Tibial artery (tissue), 4 donors: ENCODE data around the gene TTC31.
A peak's percentile ranks its signal among the peaks of the same experiment; 100 is the strongest.

Experiments
- DNase-seq, 2 donors: peaks; one replicate each; pipeline ENCODE4 v3.0.0-alpha.2; 2019
- H3K27ac ChIP-seq, 2 donors: fragments of 200-600 bp; sonication (generic) in 1 of 2; 1 replicate in 1 of 2; 2 replicates in 1 of 2; pipeline ENCODE4 v1.5.1; 2018 to 2019; ENCODE audit warnings: mild to moderate bottlenecking in 1 of 2
- H3K27me3 ChIP-seq, 2 donors: fragments of 200-600 bp; sonication (generic) in 1 of 2; one replicate each; pipeline versions ENCODE4 v1.5.1 to v1.6.0; 2016 to 2019
- H3K36me3 ChIP-seq, 3 donors: fragments of 200-600 bp; sonication (generic) in 2 of 3; one replicate each; pipeline ENCODE4 v1.5.1; 2016 to 2019; ENCODE audit warnings: mild to moderate bottlenecking in 2 of 3
- H3K4me1 ChIP-seq, 4 donors: fragments of 200-600 bp; sonication (generic) in 2 of 4; 1 replicate in 3 of 4; 2 replicates in 1 of 4; pipeline ENCODE4 v1.5.1; 2016 to 2019
- H3K4me3 ChIP-seq, 2 donors: fragments of 200-600 bp; sonication (generic) in 1 of 2; 1 replicate in 1 of 2; 2 replicates in 1 of 2; pipeline ENCODE4 v1.5.1; 2018 to 2019; ENCODE audit warnings: mild to moderate bottlenecking in 2 of 2
- H3K9me3 ChIP-seq, 3 donors: fragments of 200-600 bp; sonication (generic) in 1 of 3; one replicate each; pipeline ENCODE4 v1.5.1; 2016 to 2019
- CTCF ChIP-seq, 2 experiments: fragments of 200-600 bp in 1 of 2; fragments of 450-650 bp in 1 of 2; IDR thresholded peaks; one replicate each; pipeline ENCODE4 v1.5.1; 2017 to 2019; ENCODE audit warnings: antibody characterized with exemption in 2 of 2, mild to moderate bottlenecking in 1 of 2, moderate library complexity in 1 of 2
- intact Hi-C: fragments of 100-400 bp; cut with DNase I; formaldehyde crosslinking; loops from one replicate; pipeline ENCODE4 v1.15.0; 2023; ENCODE audit warnings: low total_unique reads

TTC31 gene

GRCh38 chr2:74497777-74498499 is 15.1 kb downstream of the TTC31 start:
- no peak for DNase-seq
- no peak for TF ChIP-seq CTCF (IDR thresholded peaks at IDR 0.05)
- H3K27me3 ChIP-seq: peaks cover 0 to 63% of the 10 kb centered on the region in 2 donors
- intact Hi-C loops: no loop called here
- H3K4me3 ChIP-seq: peak overlapping the region; percentile 14 to 37
- H3K36me3 ChIP-seq: peaks cover 2 to 17% (median 9%) of the 10 kb centered on the region in 3 donors
- no peak overlapping the region for H3K27ac ChIP-seq
- H3K4me1 ChIP-seq: peaks cover 0 to 32% (median 29%) of the 10 kb centered on the region in 4 donors
- no peaks in the 10 kb centered on the region for H3K9me3 ChIP-seq

- H3K9me3 ChIP-seq: no peaks in the 10 kb centered on the region
- H3K4me3 ChIP-seq: peak overlapping the region in 1 of 2 donors; percentile 37
- DNase-seq: no peak
- peaks cover 0 to 9% (median 2%) of the 10 kb centered on the region in 3 donors for H3K36me3 ChIP-seq
- no peak overlapping the region for H3K27ac ChIP-seq
- peaks cover 0 to 68% of the 10 kb centered on the region in 2 donors for H3K27me3 ChIP-seq
- H3K4me1 ChIP-seq: peaks cover 0 to 39% (median 33%) of the 10 kb centered on the region in 4 donors
- no peak for TF ChIP-seq CTCF (IDR thresholded peaks at IDR 0.05)
- intact Hi-C loops: no loop called here
Observed at GRCh38 chr2:74498500-74499266, 15.8 kb downstream of the TTC31 start.

GRCh38 chr2:74499267-74499939 is 16.5 kb downstream of the TTC31 start, which contains the start of gene LBX2:
Gene LBX2, minus strand, starts transcription at chr2:74499603. Its CDS starts 66 bp downstream, at chr2:74499537.
- H3K4me1 ChIP-seq: peaks cover 0 to 43% (median 34%) of the 10 kb centered on the region in 4 donors
- intact Hi-C loops: no loop called here
- peaks cover 0 to 68% of the 10 kb centered on the region in 2 donors for H3K27me3 ChIP-seq
- TF ChIP-seq CTCF (IDR thresholded peaks at IDR 0.05): no peak
- DNase-seq: no peak
- H3K36me3 ChIP-seq: peaks cover 0 to 4% (median 0%) of the 10 kb centered on the region in 3 donors
- H3K9me3 ChIP-seq: no peaks in the 10 kb centered on the region
- no peak within 1 kb of the TSS for H3K27ac ChIP-seq
- peak within 1 kb of the TSS in 1 of 2 donors; percentile 37 for H3K4me3 ChIP-seq

GRCh38 chr2:74499940-74500577 is 17.2 kb downstream of the TTC31 start:
- peaks cover 0 to 43% (median 35%) of the 10 kb centered on the region in 4 donors for H3K4me1 ChIP-seq
- no peak for TF ChIP-seq CTCF (IDR thresholded peaks at IDR 0.05)

GRCh38 chr2:74500578-74500946 is 17.7 kb downstream of the TTC31 start:
- no peak for DNase-seq
- Histone ChIP-seq H3K36me3 (peaks cover 5 to 14% (median 10%) of the 10 kb centered on the region in 3 donors), H3K4me1 (peaks cover 0 to 47% (median 38%) of the 10 kb centered on the region in 4 donors), H3K27me3 (peaks cover 0 to 68% of the 10 kb centered on the region in 2 donors), H3K9me3 (no peaks in the 10 kb centered on the region), H3K27ac (no peak overlapping the region), H3K4me3 (no peak overlapping the region)
- intact Hi-C loops: no loop called here
- no peak for TF ChIP-seq CTCF (IDR thresholded peaks at IDR 0.05)

More at GRCh38 chr2:74499940-74500577, 17.2 kb downstream of the TTC31 start:
- Histone ChIP-seq H3K27ac (no peak overlapping the region), H3K27me3 (peaks cover 0 to 68% of the 10 kb centered on the region in 2 donors), H3K4me3 (no peak overlapping the region), H3K36me3 (peaks cover 0 to 8% (median 5%) of the 10 kb centered on the region in 3 donors), H3K9me3 (no peaks in the 10 kb centered on the region)
- DNase-seq: no peak
- intact Hi-C loops: no loop called here
